Activated CD4-positive, alpha-beta T cell treated with anti-CD3 and anti-CD28 coated beads, Interleukin-2, amount 50 U/mL, for 48 hours (primary cell): ENCODE results near the gene ENKUR.

Experiments
- DNase-seq, 2 experiments: peaks; one replicate each; pipeline ENCODE4 v3.0.0-alpha.2; 2020

ENKUR gene, protein sequence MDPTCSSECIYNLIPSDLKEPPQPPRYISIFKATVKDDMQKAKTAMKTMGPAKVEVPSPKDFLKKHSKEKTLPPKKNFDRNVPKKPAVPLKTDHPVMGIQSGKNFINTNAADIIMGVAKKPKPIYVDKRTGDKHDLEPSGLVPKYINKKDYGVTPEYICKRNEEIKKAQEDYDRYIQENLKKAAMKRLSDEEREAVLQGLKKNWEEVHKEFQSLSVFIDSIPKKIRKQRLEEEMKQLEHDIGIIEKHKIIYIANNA

DNA sequence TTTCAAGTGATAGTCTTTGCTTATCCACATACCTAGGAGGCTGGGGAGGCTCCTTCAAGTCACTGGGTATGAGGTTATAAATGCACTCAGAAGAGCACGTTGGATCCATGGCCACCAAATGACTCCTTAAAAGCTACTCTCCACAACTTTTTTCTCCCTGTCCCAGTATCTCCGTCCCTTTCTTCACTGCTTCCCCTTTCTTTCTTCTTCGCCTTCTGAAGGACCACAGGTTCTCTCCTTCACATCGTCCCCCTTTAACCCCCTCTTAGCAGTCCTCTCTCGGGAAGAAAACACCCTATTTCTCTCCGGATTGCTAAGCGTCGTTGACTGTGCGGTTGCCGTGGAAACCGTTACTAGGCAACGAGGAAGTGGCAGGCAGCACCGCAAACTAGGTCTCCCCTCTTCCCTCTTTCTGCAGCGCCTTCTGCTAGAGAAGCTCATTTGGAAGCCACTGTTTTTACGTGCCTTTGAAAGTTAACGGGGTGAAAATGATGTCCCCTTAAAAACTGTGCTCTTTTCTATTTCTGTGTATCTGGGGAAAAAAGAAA, at the start of gene ENKUR:
Gene ENKUR, minus strand, starts transcription at position 331 of the 548 bp plus-strand sequence. Its CDS starts 222 bp downstream, at position 109.
- peak; percentile 92 to 93 for DNase-seq

DNA sequence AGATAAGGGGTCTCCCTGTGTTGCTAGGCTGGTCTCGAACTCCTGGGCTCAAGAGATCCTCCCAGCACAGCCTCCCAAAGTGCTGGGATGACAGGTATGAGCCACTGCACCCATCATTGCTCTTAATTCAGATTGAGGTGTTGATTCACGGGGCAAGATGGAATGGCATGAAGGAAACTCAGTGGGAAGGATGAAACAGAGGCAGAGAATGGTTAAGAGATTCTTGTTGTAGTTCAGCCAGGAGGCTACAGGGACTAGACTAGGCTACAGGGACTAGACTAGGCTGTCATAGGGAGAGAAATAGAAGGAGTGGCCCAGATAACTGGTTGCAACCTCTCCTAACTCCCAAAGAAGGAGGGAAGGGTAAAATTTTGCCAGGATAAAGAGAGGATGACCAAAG, 48.4 kb upstream of the ENKUR start:
- no peak for DNase-seq

DNA sequence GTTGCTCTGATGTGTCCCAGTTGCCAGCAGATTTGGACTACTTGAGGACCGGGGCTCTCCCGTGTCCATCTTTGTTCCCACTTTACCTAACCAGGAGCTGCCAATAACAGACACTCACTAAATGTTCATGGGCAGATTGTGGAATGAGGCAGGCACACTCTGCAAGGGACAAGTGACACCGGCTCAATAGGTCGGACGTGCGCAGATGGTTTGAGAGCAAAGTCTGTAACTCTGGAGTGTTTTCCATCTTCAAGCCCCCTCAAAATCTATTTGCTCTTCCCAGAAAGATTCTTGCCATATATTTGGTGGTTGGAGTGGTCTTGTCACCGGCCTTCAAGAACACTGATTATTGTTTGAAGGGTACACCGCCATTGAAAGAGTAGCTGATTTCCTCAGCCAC, 47.7 kb upstream of the ENKUR start:
- no peak for DNase-seq

DNA sequence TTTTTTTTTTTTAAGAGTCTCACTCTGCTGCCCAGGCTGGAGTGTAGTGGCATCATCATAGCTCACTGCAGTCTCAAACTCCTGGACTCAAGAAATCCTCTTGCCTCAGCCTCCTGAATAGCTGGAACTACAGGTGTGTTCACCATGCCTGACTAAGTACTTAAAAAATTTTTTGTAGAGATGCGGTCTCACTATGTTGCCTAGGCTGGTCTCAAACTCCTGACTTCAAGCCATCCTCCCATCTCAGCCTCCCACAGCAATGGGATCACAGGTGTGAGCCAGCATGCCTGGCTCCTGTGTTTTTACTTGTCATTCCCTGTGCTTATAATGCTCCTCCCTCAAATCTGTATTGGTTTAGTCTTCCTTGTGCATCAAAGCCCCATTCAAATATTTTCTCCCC, 47.2 kb upstream of the ENKUR start:
- no peak for DNase-seq

DNA sequence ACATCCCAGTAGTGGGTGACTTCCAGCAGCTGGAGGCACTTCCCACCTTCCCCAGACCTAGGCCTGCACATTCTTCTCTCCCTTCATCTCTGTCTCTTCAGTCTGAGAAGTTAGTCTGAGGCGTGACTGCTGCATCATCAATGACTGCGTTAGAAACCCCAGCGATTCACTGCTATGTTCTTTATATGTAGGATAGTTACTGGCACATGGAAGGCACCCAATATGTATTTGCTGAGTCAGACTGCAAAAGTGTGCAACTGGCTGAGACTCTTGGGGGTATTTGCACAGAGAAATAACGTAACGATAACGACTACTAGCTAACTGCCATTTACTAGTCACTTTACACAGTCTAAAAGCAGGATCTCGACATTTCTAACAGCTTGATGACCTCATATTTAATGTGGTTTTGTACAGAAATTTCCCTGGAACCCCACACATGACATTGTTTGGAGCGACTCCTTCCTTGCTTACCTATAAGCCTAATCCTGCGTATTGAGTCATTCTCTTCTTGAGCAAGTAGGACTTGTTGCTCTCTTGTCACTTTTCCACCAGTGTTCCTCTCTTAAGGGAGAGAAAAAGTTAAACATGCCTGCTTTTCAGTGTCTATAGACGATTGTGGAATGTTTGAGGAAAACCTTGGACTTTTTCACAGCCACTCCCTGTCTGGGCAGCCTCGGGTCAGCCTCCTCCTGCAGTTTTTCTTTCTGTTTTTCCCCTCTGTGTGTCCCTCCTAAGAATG, 45.9 kb upstream of the ENKUR start:
- no peak for DNase-seq

DNA sequence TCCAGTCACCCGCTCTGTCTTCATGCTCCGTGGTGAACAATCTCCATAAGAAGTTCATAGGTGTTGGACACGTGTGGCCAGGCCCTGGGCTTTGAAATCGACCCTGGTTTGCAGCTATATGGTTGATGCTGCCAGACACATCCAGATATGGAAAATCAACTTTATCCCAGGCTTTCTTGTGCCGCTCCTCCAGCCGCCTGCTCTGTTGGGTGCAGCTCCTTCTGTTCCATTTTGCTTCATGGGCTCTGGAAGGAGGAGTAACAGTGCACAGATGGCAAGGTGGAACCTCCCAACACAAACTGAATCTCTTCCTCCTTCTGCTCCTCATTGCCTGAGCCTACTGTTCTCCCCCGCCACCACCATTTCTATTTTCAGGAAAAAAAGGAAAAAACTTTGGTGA, 45.2 kb upstream of the ENKUR start:
- no peak for DNase-seq

DNA sequence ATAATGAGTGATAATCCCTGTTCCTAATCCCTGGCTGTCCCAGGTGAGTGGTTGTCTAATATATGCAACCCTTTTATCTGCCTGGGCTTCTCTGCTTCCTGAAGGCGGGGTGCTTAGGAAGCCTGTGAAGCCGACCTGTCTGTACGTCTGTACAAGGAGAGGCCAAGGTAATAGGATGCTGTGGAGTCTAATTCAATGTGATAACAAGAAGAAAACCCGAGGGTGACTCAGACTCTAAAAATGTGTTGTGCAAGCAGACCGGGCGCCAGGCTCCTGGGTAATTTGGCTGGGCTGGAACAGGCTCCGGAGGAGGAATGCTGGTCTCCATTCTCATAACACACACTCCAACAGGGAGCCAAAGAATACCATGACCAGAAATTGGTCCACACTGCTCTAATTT, 44.0 kb upstream of the ENKUR start:
- no peak for DNase-seq

DNA sequence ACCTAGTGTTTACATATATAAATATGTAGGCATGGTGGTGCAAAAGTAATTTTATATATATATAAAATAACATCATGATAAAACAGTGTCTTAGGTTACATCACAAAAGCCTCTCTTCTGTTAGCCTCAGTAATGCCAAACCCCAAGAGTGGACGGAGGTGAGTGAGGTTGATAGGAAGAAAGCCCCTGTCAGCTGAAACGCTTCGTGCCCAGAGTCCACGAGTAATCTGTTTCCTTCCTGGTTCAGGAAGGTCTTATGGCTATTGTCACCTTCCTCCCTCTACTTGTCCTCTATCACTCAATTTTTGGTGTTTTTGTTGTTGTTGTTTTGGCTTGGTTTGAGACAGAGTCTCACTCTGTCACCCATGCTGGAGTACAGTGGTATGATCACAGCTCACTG, 41.9 kb upstream of the ENKUR start:
- no peak for DNase-seq

DNA sequence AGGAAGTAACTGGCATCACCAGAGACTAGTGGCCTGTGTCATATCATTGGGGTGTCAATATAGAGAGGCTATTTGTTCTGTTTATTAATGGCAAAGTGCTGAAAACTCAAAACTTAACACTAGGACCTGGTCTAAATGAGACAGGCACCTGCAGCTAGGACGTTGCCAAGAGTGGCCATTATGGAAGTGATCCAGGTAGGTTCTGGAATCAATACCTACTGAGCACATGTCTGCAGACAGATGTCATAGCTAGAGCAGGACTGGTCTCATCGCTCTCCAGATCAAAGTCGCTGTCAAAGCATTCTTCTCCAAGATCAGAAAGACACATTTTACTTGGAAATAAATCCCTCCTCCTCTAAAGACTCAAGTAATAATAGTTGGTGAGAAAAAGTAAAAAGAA, 40.8 kb upstream of the ENKUR start:
- DNase-seq, result no peak

DNA sequence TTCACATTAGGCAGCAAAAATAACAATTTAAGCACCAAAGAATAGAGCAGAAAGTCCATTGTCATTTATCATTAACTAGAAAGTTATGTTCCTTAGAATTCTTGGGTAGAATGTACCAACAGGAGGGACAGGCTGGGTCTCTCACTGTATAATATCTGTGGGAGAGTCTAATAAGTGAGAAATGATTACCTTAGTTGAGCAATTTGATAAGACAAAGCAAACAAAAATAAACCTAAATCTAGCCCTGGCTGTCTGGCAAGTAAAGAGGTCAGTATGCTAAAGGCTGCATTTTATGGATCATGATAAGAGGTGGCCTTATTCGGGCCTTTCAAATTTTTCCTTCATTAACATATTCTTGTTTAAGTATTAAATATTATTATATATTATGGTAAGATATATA, 36.1 kb upstream of the ENKUR start:
- DNase-seq, result no peak

DNA sequence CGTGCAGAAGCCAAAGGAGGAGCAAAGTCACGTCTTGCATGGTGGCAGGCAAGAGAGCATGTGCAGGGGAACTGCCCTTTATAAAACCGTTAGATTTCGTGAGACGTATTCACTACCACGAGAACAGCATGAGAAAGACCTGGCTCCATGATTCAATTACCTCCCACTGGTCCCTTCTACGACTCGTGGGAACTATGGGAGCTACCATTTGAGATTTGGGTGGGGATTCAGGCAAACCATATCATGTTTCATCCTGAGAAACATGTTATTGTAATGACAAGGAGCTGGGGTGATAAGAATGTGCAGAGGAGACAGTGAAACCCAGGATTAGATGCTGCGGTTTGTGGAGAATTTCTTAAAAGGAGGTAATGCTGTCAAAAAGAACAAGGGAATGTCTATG, 34.4 kb upstream of the ENKUR start:
- no peak for DNase-seq

DNA sequence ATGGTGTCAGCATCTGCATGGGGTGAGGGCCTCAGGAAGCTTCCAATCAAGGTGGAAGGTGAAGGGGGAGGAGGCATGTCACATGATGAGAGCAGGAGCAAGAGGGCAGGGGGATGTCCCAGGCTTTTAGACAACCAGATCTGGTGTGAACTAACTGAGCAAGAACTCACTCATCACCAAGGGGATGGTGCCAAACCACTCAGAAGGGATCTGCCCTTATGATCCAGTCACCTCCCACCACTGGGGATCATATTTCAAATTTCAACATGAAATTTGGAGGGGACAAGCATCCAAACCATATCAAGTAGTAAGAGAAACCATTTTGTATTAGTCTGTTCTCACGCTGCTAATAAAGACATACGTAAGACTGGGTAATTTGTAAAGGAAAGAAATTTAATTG, 34.0 kb upstream of the ENKUR start:
- DNase-seq, result no peak

DNA sequence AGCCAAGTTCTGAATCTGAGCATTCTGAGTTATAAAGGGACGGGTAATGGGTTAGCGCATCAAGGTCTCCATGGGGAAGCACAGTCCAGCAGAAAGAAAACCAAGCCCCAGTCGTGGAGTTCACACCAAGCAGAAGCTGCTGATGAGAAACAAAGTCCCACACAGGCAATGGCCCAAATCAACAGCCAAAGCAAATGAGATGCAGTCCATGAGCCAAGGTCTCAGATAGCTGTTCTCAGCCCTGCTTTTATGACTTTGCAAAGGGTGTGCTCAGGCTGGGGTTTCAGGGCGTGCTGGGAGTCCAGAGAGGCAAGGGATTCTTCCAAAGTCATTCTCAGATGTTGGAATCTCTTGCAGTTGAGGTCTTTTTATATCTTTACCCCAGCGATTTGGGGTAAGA, 32.5 kb upstream of the ENKUR start:
- no peak for DNase-seq

DNA sequence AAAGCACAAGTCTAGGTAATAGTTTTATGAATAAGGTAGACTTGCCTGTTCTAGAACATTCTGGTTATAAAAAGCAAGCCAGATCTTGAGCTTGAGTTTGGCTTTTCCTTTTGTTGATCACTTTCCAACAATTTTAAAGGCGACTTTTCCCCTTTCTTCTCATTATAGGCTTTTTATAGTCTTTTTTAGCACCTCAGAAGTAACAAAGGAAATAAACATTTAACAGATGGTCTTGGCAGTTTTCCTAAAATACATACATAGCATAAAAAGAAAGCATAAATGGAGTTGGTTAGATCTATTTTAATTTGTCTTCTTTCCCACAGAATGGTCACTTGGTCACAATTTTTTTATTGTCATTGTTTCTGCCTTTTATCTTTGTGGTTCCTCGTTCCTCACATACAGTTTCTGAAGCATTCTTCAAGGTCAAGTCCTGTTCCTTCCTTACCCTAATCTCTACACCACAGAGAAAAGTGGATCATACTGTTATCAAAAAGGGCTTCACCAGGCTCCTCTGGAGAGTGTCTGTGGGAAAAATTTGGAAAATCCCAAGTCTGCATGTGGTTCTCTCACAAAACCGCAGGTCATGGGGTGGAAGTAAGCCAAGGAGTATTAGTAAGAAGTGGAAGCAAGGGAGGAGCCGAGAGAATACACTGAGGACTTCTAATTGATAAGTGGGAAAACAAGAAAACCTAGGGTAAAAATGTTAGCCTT, 31.8 kb upstream of the ENKUR start:
- no peak for DNase-seq

DNA sequence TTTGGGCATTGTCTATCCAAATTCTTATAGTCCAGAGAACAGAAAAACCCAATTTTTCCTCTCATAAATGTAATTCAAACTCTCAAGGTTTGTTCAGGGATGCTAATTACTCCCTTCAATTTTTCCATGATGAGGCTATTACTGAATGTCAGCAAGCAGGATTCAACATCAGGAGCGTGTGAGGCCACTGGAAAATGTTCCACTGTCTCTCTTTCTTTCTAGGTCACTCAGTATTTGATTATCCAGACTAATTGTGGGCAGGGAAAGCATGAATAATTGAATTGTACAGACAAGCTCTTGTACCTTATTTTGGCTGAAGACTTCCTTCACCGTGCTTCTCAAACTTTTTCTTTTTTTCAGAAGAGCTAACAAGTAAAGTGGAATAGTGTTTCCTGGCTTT, 31.1 kb upstream of the ENKUR start:
- DNase-seq, result no peak

DNA sequence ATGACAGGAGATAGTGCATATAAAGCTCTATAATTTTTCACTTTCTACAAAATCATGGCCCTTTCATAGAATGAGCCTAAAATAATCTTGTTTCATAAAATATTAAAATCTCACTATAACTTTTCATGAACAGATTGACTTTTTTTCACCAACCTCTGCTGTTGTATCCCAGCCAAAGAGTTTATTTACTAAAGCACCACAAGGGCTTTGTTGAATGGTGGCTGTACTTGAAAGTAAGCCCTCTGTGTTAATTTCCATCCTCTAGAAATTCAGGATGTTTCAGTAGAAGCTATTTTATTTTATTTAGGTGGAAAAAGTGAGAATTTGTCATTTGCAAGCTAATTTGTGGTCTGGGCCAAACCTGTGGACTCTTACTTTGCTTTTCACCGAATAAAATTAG, 30.7 kb upstream of the ENKUR start:
- DNase-seq, result no peak

DNA sequence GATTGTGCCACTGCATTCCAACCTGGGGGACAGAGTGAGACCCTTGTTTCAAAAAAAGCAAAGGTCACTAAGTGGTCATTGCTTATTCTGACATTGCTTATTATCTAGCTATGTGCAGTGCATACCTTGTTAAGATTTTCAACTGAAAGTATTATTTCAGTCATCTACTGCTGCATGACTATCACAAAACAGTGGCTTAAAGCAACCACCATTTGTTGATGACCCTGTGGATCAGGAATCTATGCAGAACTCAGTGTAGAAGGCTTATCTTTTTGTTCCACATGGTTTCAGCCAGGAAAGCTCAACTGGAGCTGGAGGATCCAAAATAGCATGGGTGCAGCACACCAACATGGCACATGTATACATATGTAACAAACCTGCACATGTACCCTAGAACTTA, 23.6 kb upstream of the ENKUR start:
- no peak for DNase-seq

DNA sequence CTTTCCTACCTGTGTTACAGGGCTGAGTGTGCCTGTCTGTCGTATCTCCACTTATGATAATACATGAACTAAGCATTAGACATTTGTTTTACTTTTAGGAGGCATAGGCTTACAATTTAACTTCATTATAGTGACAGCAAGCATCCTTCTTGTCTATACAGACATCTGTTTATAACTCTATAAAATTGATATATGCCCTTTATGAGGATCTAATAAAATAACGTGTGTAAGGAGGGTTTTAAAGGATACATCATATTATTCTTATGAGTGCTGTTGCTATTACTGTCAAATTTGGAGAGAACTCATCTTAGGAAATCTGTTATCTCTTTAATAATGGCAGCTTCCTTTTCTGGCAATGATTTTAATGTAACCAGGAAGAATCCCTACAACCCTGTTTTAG, 22.4 kb upstream of the ENKUR start:
- DNase-seq, result no peak

DNA sequence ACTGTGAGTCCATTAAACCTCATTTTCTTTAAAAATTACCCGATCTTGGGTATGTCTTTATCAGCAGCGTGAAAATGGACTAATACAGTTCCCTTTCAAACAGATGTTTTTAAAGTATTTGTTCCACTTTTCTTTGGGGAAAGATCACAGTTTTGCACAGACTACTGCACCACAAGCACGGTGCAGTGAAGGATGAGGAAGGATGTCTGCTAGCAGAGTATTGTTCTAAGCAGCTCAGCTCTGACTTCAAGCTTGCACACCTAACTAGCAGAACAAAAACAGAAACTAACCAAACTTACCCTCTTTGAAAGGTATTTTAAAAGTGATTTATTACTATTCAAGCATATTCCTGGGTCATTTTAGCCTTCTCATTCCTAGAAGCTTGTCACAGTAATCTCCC, 20.4 kb upstream of the ENKUR start:
- no peak for DNase-seq

DNA sequence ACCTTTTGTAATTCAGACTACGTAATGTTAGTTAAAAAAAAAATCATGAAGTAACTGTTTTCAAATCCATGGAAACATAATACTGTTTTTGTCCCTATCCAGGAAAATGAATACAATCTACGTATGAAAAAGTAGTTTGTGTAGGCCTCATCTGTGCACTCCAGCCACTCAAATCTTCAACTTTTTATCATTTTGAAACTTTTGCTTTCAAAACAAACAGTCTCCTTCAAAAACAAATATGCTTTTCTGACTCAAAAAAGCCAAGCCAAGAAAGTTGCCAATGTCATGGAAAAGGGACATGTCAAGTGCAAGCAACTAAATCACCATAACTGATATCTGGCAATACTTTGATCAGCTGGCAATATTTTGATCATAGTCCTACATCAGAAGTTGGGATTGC, 13.6 kb upstream of the ENKUR start:
- DNase-seq, result no peak

DNA sequence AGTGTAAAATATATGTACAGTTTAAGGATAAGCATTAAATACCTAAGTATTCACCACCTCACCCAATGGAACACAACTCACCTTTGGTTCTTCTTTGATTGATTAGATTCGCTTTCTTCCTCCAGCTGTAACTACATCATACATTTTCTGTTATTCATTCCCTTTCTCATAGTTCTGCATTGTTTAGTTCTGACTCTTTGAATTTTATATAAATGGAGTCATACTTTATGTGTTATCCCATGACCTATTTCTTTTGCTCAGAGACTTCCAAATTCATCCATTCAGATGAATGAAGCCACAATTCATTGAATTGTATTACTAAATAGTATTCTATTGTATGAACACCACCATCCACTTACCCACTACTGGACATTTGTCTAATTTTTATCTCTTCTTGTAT, 12.8 kb upstream of the ENKUR start:
- DNase-seq, result no peak

DNA sequence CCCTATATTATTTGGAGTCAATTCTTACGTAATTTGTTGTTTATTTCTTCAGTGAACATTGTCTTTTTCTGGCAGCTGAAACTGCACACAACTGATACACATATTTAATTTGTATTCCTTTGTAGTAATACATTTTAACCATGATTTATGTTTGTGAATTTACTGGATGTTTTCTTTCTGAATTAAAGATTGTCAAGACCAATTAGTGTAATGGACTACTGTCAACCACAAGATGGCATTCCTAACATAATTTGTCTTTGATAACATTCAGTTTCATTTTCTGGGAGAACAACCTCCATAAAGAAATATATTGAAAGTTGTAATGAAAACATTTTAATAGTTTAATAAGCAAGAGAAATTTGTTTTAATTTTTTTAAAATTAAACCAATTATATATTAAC, 10.5 kb upstream of the ENKUR start:
- DNase-seq, result no peak

DNA sequence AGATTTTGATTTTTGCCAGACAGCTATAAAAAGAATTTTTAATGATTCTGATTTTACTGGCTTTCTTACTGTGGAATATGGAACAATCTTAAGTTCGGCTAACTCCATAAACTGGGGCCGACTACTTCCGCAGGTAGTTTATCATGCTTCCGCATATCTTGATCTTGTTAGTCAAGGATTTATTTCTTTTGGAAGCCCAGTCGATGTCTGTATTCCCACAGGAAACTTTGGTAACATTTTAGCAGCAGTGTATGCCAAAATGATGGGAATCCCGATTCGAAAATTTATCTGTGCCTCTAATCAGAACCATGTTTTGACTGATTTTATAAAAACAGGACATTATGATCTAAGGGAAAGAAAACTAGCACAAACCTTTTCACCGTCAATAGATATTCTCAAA, 8.6 kb upstream of the ENKUR start:
- no peak for DNase-seq

DNA sequence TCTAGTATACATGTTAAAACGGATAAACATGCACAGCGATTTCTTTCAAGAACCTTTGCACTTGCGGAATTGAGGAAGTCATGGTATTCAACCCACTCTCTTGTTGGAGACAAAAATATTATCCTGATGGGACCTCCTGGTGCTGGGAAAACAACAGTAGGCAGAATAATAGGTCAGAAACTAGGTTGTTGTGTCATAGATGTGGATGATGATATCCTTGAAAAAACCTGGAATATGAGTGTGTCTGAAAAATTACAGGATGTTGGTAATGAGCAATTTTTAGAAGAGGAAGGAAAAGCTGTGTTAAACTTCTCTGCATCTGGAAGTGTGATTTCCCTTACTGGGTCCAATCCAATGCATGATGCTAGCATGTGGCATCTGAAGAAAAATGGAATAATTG, 7.3 kb upstream of the ENKUR start:
- DNase-seq, result no peak
